Prostate gland (tissue), 2 donors: ENCODE measurements around the gene PDCD7.

ENCODE experiments used
- CTCF ChIP-seq, 4 experiments: fragments of 200-600 bp in 2 of 4; fragments of 450-650 bp in 2 of 4; sonication (generic) in 2 of 4; IDR thresholded peaks; 1 replicate in 3 of 4; 2 replicates in 1 of 4; pipeline ENCODE4 v1.5.1; 2016 to 2019; ENCODE audit warnings: antibody characterized with exemption in 4 of 4, mild to moderate bottlenecking in 2 of 4, moderate library complexity in 2 of 4
- POLR2A ChIP-seq: fragments of 450-650 bp; IDR thresholded peaks from one replicate; pipeline ENCODE4 v1.6.1; 2016; ENCODE audit warnings: antibody characterized with exemption, mild to moderate bottlenecking
- POLR2AphosphoS5 ChIP-seq: sonication (generic); formaldehyde crosslinking; IDR thresholded peaks from one replicate; pipeline ENCODE4 v1.6.1; 2017; ENCODE audit warnings: antibody characterized with exemption

GRCh38 chr15:65106011-65106590 lies 27.5 kb downstream of the PDCD7 start:
- TF ChIP-seq POLR2A (no peak), CTCF (IDR thresholded peaks at IDR 0.05) (no peak), POLR2AphosphoS5 (no peak)
